ENCODE measurements around the gene SCO1.
A peak's percentile ranks its signal among the peaks of the same experiment; 100 is the strongest.
"Not testable (repeated sequence)": the region's sequence is repeated elsewhere in the genome, so short reads cannot be mapped to it uniquely, and the experiment has no call there.

Gene SCO1

GRCh38 chr17:10735251-10735650 lies 37.9 kb upstream of the SCO1 start:
- no peak overlapping the region for H3K27ac ChIP-seq (ENCODE audit: low read depth, low read length)
- peaks cover 5% of the 10 kb centered on the region for H3K4me1 ChIP-seq (ENCODE audit: control insufficient read depth, insufficient read depth, low read length)
- no peaks in the 10 kb centered on the region for H3K36me3 ChIP-seq (ENCODE audit: control insufficient read depth, insufficient read depth, low read length)
- no peak overlapping the region for H3K9ac ChIP-seq (ENCODE audit: low read length)
- no peaks in the 10 kb centered on the region for H3K27me3 ChIP-seq (ENCODE audit: control insufficient read depth, insufficient read depth, low read length)
- H3K4me3 ChIP-seq (ENCODE audit: low read length) = no peak overlapping the region

- Histone ChIP-seq H3K27ac (ENCODE audit: low read depth, low read length) (no peak overlapping the region), H3K27me3 (ENCODE audit: control insufficient read depth, insufficient read depth, low read length) (no peaks in the 10 kb centered on the region)
Measured at GRCh38 chr17:10733666-10734065, 36.3 kb upstream of the SCO1 start.

GRCh38 chr17:10732121-10732520 lies 34.8 kb upstream of the SCO1 start:
- not testable (repeated sequence) for H3K27me3 ChIP-seq (ENCODE audit: control insufficient read depth, insufficient read depth, low read length); H3K36me3 ChIP-seq (ENCODE audit: control insufficient read depth, insufficient read depth, low read length); H3K4me3 ChIP-seq (ENCODE audit: low read length); H3K9ac ChIP-seq (ENCODE audit: low read length); H3K4me1 ChIP-seq (ENCODE audit: control insufficient read depth, insufficient read depth, low read length); H3K27ac ChIP-seq (ENCODE audit: low read depth, low read length)

More at GRCh38 chr17:10733666-10734065, 36.3 kb upstream of the SCO1 start:
- H3K9ac ChIP-seq (ENCODE audit: low read length) = no peak overlapping the region
- H3K4me3 ChIP-seq (ENCODE audit: low read length) = no peak overlapping the region
- H3K4me1 ChIP-seq (ENCODE audit: control insufficient read depth, insufficient read depth, low read length) = peaks cover 5% of the 10 kb centered on the region
- H3K36me3 ChIP-seq (ENCODE audit: control insufficient read depth, insufficient read depth, low read length) = no peaks in the 10 kb centered on the region

GRCh38 chr17:10731408-10731879 lies 34.1 kb upstream of the SCO1 start:
- no peak overlapping the region for H3K27ac ChIP-seq (ENCODE audit: low read depth, low read length)
- H3K36me3 ChIP-seq (ENCODE audit: control insufficient read depth, insufficient read depth, low read length) = no peaks in the 10 kb centered on the region
- no peak overlapping the region for H3K4me3 ChIP-seq (ENCODE audit: low read length)
- peaks cover 5% of the 10 kb centered on the region for H3K4me1 ChIP-seq (ENCODE audit: control insufficient read depth, insufficient read depth, low read length)
- H3K9ac ChIP-seq (ENCODE audit: low read length) = no peak overlapping the region
- H3K27me3 ChIP-seq (ENCODE audit: control insufficient read depth, insufficient read depth, low read length) = no peaks in the 10 kb centered on the region

- Histone ChIP-seq H3K9ac (ENCODE audit: low read length) (peak overlapping the region; percentile 27), H3K4me3 (ENCODE audit: low read length) (peak overlapping the region; percentile 72), H3K27ac (ENCODE audit: low read depth, low read length) (peak overlapping the region; percentile 96)
- not testable (repeated sequence) for H3K36me3 ChIP-seq (ENCODE audit: control insufficient read depth, insufficient read depth, low read length); H3K4me1 ChIP-seq (ENCODE audit: control insufficient read depth, insufficient read depth, low read length); H3K27me3 ChIP-seq (ENCODE audit: control insufficient read depth, insufficient read depth, low read length)
Measured at GRCh38 chr17:10730247-10730646, 32.9 kb upstream of the SCO1 start.

- no peaks in the 10 kb centered on the region for H3K36me3 ChIP-seq (ENCODE audit: control insufficient read depth, insufficient read depth, low read length)
- H3K27me3 ChIP-seq (ENCODE audit: control insufficient read depth, insufficient read depth, low read length) = no peaks in the 10 kb centered on the region
- H3K9ac ChIP-seq (ENCODE audit: low read length) = peak within 1 kb of the TSS; percentile 80
- H3K27ac ChIP-seq (ENCODE audit: low read depth, low read length) = peak within 1 kb of the TSS; percentile 96
- peak within 1 kb of the TSS; percentile 72 for H3K4me3 ChIP-seq (ENCODE audit: low read length)
- peaks cover 5% of the 10 kb centered on the region for H3K4me1 ChIP-seq (ENCODE audit: control insufficient read depth, insufficient read depth, low read length)
Measured at GRCh38 chr17:10729334-10730193, 32.2 kb upstream of the SCO1 start, which contains the start of gene TMEM220. TMEM220 (minus strand) TSS chr17:10730023; CDS start chr17:10729851, 172 bp downstream.

GRCh38 chr17:10728331-10728892 lies 31.1 kb upstream of the SCO1 start:
- Histone ChIP-seq H3K27ac (ENCODE audit: low read depth, low read length) (peak overlapping the region; percentile 96), H3K9ac (ENCODE audit: low read length) (no peak overlapping the region), H3K4me1 (ENCODE audit: control insufficient read depth, insufficient read depth, low read length) (peaks cover 5% of the 10 kb centered on the region), H3K36me3 (ENCODE audit: control insufficient read depth, insufficient read depth, low read length) (no peaks in the 10 kb centered on the region), H3K4me3 (ENCODE audit: low read length) (no peak overlapping the region), H3K27me3 (ENCODE audit: control insufficient read depth, insufficient read depth, low read length) (no peaks in the 10 kb centered on the region)

GRCh38 chr17:10727192-10727591 lies 29.9 kb upstream of the SCO1 start:
- H3K27ac ChIP-seq (ENCODE audit: low read depth, low read length) = no peak overlapping the region
- no peaks in the 10 kb centered on the region for H3K27me3 ChIP-seq (ENCODE audit: control insufficient read depth, insufficient read depth, low read length)
- H3K4me3 ChIP-seq (ENCODE audit: low read length) = no peak overlapping the region
- H3K36me3 ChIP-seq (ENCODE audit: control insufficient read depth, insufficient read depth, low read length) = no peaks in the 10 kb centered on the region
- peaks cover 5% of the 10 kb centered on the region for H3K4me1 ChIP-seq (ENCODE audit: control insufficient read depth, insufficient read depth, low read length)
- no peak overlapping the region for H3K9ac ChIP-seq (ENCODE audit: low read length)

GRCh38 chr17:10726196-10726595 lies 28.9 kb upstream of the SCO1 start:
- Histone ChIP-seq H3K27ac (ENCODE audit: low read depth, low read length) (no peak overlapping the region), H3K27me3 (ENCODE audit: control insufficient read depth, insufficient read depth, low read length) (no peaks in the 10 kb centered on the region), H3K36me3 (ENCODE audit: control insufficient read depth, insufficient read depth, low read length) (no peaks in the 10 kb centered on the region), H3K9ac (ENCODE audit: low read length) (no peak overlapping the region), H3K4me3 (ENCODE audit: low read length) (no peak overlapping the region), H3K4me1 (ENCODE audit: control insufficient read depth, insufficient read depth, low read length) (peaks cover 5% of the 10 kb centered on the region)

- Histone ChIP-seq H3K4me3 (ENCODE audit: low read length) (no peak overlapping the region), H3K27ac (ENCODE audit: low read depth, low read length) (no peak overlapping the region), H3K36me3 (ENCODE audit: control insufficient read depth, insufficient read depth, low read length) (no peaks in the 10 kb centered on the region), H3K9ac (ENCODE audit: low read length) (no peak overlapping the region), H3K4me1 (ENCODE audit: control insufficient read depth, insufficient read depth, low read length) (no peaks in the 10 kb centered on the region), H3K27me3 (ENCODE audit: control insufficient read depth, insufficient read depth, low read length) (no peaks in the 10 kb centered on the region)
Measured at GRCh38 chr17:10725262-10725661, 27.9 kb upstream of the SCO1 start.

GRCh38 chr17:10724546-10725195 lies 27.3 kb upstream of the SCO1 start:
- Histone ChIP-seq H3K36me3 (ENCODE audit: control insufficient read depth, insufficient read depth, low read length) (no peaks in the 10 kb centered on the region), H3K4me3 (ENCODE audit: low read length) (no peak overlapping the region), H3K9ac (ENCODE audit: low read length) (no peak overlapping the region), H3K27ac (ENCODE audit: low read depth, low read length) (no peak overlapping the region), H3K27me3 (ENCODE audit: control insufficient read depth, insufficient read depth, low read length) (no peaks in the 10 kb centered on the region), H3K4me1 (ENCODE audit: control insufficient read depth, insufficient read depth, low read length) (no peaks in the 10 kb centered on the region)

- no peaks in the 10 kb centered on the region for H3K4me1 ChIP-seq (ENCODE audit: control insufficient read depth, insufficient read depth, low read length)
- H3K36me3 ChIP-seq (ENCODE audit: control insufficient read depth, insufficient read depth, low read length) = no peaks in the 10 kb centered on the region
- H3K27ac ChIP-seq (ENCODE audit: low read depth, low read length) = no peak overlapping the region
- H3K9ac ChIP-seq (ENCODE audit: low read length) = no peak overlapping the region
- no peak overlapping the region for H3K4me3 ChIP-seq (ENCODE audit: low read length)
- no peaks in the 10 kb centered on the region for H3K27me3 ChIP-seq (ENCODE audit: control insufficient read depth, insufficient read depth, low read length)
Measured at GRCh38 chr17:10718547-10718946, 21.2 kb upstream of the SCO1 start.
